Mesenchymal stem cell (in vitro differentiated cells and primary cell): Measurements from ENCODE around the gene PANK1.

Experiments used
- small RNA-seq: library from polyadenylated mRNA; stranded (forward); fragments of <200 nt; extraction: miRNeasy Mini kit (QIAGEN cat#:217004); gene quantifications from one replicate; pipeline ENCODE3, GENCODE V24; 2013; ENCODE audit warnings: low read depth

The PANK1 gene

Small RNA genes within 50 kb of the gene (small RNA-seq; reads per million reads assigned to genes)
- gene MIR107, result 2,161 reads per million, percentile 98 among the genes with 10 or more reads in this experiment
